Measurements from ENCODE around the gene MT1HL1.

GRCh38 chr1:237018896-237019295 lies 14.7 kb upstream of the MT1HL1 start:
- TF ChIP-seq RAD21 (IDR thresholded peaks at IDR 0.05 in 1 of 2, conservative IDR thresholded peaks at IDR 0.05 in 1 of 2; ENCODE audit: low read depth in 2 of 2, low read length in 2 of 2) (no peak), CTCF (IDR thresholded peaks at IDR 0.05; ENCODE audit: control extremely low read depth in 1 of 3, insufficient read depth in 1 of 3, low read depth in 1 of 3, low read length in 3 of 3) (no peak), MAX (IDR thresholded peaks at IDR 0.05) (no peak), EZH2 (IDR thresholded peaks at IDR 0.05; ENCODE audit: low read depth, low read length, severe bottlenecking) (no peak), POLR2AphosphoS5 (IDR thresholded peaks at IDR 0.05; ENCODE audit: low read depth, low read length) (no peak), HDAC6 (IDR thresholded peaks at IDR 0.05; ENCODE audit: low read depth, low read length) (no peak), RNF2 (IDR thresholded peaks at IDR 0.05; ENCODE audit: borderline replicate concordance, low read depth, low read length, missing control alignments, poor library complexity, severe bottlenecking) (no peak), EP300 (IDR thresholded peaks at IDR 0.05; ENCODE audit: borderline replicate concordance in 1 of 2, low read depth in 2 of 2, low read length in 2 of 2) (no peak), POLR2A (IDR thresholded peaks at IDR 0.05; ENCODE audit: control extremely low read depth in 1 of 2, low read depth in 2 of 2, low read length in 2 of 2) (no peak), POU5F1 (IDR thresholded peaks at IDR 0.05; ENCODE audit: low read depth, low read length) (no peak)
